ENCODE results near the gene IL31RA.
"Not testable (repeated sequence)": the region's sequence is repeated elsewhere in the genome, so short reads cannot be mapped to it uniquely, and the experiment has no call there.

IL31RA gene
- 0 to 6.4 (median 1.2) reads per million in 18 experiments for total RNA-seq

GRCh38 chr5:55850839-55851674, at the start of gene IL31RA:
Gene IL31RA (plus strand): TSS chr5:55851357. CDS start chr5:55851571, 214 bp downstream.
- no peak for DNase-seq

GRCh38 chr5:55808814-55809213, 42.3 kb upstream of the IL31RA start:
- DNase-seq: not testable (repeated sequence)

- DNase-seq: not testable (repeated sequence)
Observed at GRCh38 chr5:55815939-55816338, 35.2 kb upstream of the IL31RA start.

GRCh38 chr5:55816342-55816741, 34.8 kb upstream of the IL31RA start:
- no peak for DNase-seq

- no peak for DNase-seq
Observed at GRCh38 chr5:55817030-55817429, 34.1 kb upstream of the IL31RA start.

GRCh38 chr5:55820488-55820887, 30.7 kb upstream of the IL31RA start:
- DNase-seq: no peak

GRCh38 chr5:55821731-55822512, 29.2 kb upstream of the IL31RA start:
- peak in 1 of 2 donors; percentile 3 for DNase-seq

GRCh38 chr5:55823151-55823796, 27.9 kb upstream of the IL31RA start:
- no peak for DNase-seq

- no peak for DNase-seq
Observed at GRCh38 chr5:55829956-55830355, 21.2 kb upstream of the IL31RA start.

- DNase-seq: no peak
Observed at GRCh38 chr5:55832446-55832845, 18.7 kb upstream of the IL31RA start.

GRCh38 chr5:55836191-55836590, 15.0 kb upstream of the IL31RA start:
- DNase-seq: no peak

GRCh38 chr5:55841976-55842375, 9.2 kb upstream of the IL31RA start:
- no peak for DNase-seq

- DNase-seq: no peak
Observed at GRCh38 chr5:55847837-55848236, 3.3 kb upstream of the IL31RA start.

GRCh38 chr5:55848783-55849182, 2.4 kb upstream of the IL31RA start:
- no peak for DNase-seq

- DNase-seq: no peak
Observed at GRCh38 chr5:55851675-55851979, 470 bp downstream of the IL31RA start.

GRCh38 chr5:55852503-55852902, 1.3 kb downstream of the IL31RA start:
- DNase-seq: no peak

GRCh38 chr5:55853041-55853670, 2.0 kb downstream of the IL31RA start:
- DNase-seq: peak; percentile 14 to 54

- no peak for DNase-seq
Observed at GRCh38 chr5:55853818-55854217, 2.7 kb downstream of the IL31RA start.

GRCh38 chr5:55855509-55855908, 4.4 kb downstream of the IL31RA start:
- DNase-seq: peak in 1 of 2 donors; percentile 12

GRCh38 chr5:55856516-55857246, 5.5 kb downstream of the IL31RA start:
- peak; percentile 75 to 78 for DNase-seq

GRCh38 chr5:55857247-55857640, 6.1 kb downstream of the IL31RA start:
- peak in 1 of 2 donors; percentile 24 for DNase-seq

GRCh38 chr5:55858104-55858503, 6.9 kb downstream of the IL31RA start:
- no peak for DNase-seq
